Ishikawa (cell line): ENCODE measurements around the gene LHFPL2.

Experiments
- EP300 ChIP-seq: IDR thresholded peaks from 2 replicates; pipeline ENCODE4 v1.6.1; 2012; ENCODE audit warnings: borderline replicate concordance
- TAF1 ChIP-seq: IDR thresholded peaks from 2 replicates; pipeline ENCODE4 v1.6.1; 2012; ENCODE audit warnings: low read depth, mild to moderate bottlenecking

DNA sequence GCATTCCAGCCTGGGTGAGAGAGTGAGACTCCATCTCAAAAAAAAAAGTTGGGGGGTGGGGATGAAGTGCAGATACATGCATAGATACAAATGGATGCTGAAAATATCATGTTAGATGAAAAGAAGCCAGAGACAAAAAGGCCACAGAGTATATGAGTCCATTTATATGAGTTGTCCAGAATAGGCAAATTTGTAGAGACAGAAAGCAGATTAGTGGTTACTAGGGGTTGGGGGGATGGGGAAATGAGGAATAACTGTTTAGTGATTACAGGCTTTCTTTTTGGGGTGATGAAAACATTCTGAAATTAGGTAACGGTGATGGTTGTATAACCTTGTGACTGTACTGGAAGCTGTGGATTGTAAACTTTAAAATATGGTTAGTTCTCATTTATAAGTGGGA is 13.8 kb upstream of the LHFPL2 start:
- no peak for TF ChIP-seq TAF1
- TF ChIP-seq EP300, result no peak
